ENCODE results near the gene TNFSF11. TPM values are rescaled to one million over a fixed set of nuclear protein-coding genes. Genes with fewer than 3 reads are reported as not detected.

TNFSF11 gene
- total RNA-seq, 2 experiments from 2014 or later = not detected

DNA sequence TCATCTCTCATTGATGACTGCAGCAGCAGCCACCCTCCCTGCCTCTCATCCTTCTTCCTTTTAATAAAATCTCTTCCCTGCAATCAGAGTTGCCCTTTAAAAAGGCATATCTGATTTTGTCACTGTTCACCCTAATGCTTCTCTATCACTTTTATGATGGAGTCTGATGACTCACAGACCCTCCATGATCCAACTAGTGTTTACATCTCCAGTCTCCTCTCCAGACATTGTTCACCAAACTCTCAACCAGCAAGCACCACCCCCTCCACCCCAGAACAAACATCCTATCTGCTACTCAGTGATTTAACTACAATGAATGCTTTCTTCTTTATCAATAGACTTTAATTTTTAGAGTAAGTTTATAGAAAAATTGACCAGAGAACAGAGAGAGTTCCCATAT, 59.5 kb downstream of the TNFSF11 start:
- Histone ChIP-seq H3K9me3 (ENCODE audit: low read length) (no peaks in the 10 kb centered on the region), H3K36me3 (ENCODE audit: insufficient read depth, low read length) (no peaks in the 10 kb centered on the region), H3K4me1 (ENCODE audit: insufficient read depth, low read length, poor library complexity, severe bottlenecking) (no peaks in the 10 kb centered on the region), H3K4me2 (ENCODE audit: low read length) (no peak overlapping the region), H4K20me1 (ENCODE audit: insufficient read depth, low read length) (no peaks in the 10 kb centered on the region), H3K79me2 (ENCODE audit: insufficient read depth, low read depth, low read length) (no peaks in the 10 kb centered on the region), H3K9me2 (ENCODE audit: insufficient read depth, low read length) (no peaks in the 10 kb centered on the region), H2AFZ (ENCODE audit: low read length) (no peak overlapping the region), H3K27ac (ENCODE audit: low read depth, low read length, poor library complexity, severe bottlenecking) (no peak overlapping the region), H3K4me3 (ENCODE audit: low read depth, low read length, poor library complexity, severe bottlenecking) (no peak overlapping the region)
- intact Hi-C loops (cut with micrococcal nuclease; ENCODE audit: unreplicated experiment) = no loop called here
- TF ChIP-seq EZH2phosphoT487 (IDR thresholded peaks at IDR 0.05; ENCODE audit: borderline replicate concordance, low read depth, low read length) = no peak
- TF ChIP-seq, protein P1, sequence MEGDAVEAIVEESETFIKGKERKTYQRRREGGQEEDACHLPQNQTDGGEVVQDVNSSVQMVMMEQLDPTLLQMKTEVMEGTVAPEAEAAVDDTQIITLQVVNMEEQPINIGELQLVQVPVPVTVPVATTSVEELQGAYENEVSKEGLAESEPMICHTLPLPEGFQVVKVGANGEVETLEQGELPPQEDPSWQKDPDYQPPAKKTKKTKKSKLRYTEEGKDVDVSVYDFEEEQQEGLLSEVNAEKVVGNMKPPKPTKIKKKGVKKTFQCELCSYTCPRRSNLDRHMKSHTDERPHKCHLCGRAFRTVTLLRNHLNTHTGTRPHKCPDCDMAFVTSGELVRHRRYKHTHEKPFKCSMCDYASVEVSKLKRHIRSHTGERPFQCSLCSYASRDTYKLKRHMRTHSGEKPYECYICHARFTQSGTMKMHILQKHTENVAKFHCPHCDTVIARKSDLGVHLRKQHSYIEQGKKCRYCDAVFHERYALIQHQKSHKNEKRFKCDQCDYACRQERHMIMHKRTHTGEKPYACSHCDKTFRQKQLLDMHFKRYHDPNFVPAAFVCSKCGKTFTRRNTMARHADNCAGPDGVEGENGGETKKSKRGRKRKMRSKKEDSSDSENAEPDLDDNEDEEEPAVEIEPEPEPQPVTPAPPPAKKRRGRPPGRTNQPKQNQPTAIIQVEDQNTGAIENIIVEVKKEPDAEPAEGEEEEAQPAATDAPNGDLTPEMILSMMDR (conservative IDR thresholded peaks at IDR 0.05; ENCODE audit: low read length) = no peak
- BruUV-seq (replicated peaks) = no TSS peak
- ChIA-PET CTCF (ENCODE audit: unreplicated experiment) (no interaction called here), POLR2A (no interaction called here)
- DNase-seq (ENCODE audit: low spot score) = no peak

DNA sequence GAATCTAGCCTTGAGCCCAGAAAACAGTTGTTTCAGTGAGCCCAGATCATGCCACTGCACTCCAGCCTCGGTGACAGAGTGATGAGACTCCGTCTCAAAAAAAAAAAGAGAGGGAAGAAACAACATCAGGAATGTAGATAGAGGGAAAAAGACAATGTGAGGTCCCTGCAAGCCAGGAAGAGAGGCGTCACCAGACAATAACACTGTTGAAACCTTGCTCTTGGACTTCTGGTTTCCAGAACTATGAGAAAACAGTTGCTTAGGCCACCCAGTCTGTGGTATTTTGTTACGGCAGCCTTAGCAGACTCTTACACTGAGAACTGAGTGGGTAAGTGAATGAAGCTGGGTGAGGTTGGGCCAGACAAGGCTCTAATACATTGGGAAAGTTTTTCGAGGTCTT, 64.1 kb downstream of the TNFSF11 start:
- H3K4me2 ChIP-seq (ENCODE audit: low read length) = no peak overlapping the region
- no peaks in the 10 kb centered on the region for H3K9me3 ChIP-seq (ENCODE audit: low read length)
- H3K36me3 ChIP-seq (ENCODE audit: insufficient read depth, low read length) = no peaks in the 10 kb centered on the region
- no peaks in the 10 kb centered on the region for H3K79me2 ChIP-seq (ENCODE audit: insufficient read depth, low read depth, low read length)
- H4K20me1 ChIP-seq (ENCODE audit: insufficient read depth, low read length) = no peaks in the 10 kb centered on the region
- BruUV-seq (replicated peaks) = no TSS peak
- POLR2A ChIA-PET = no interaction called here
- intact Hi-C loops (cut with micrococcal nuclease; ENCODE audit: unreplicated experiment) = no loop called here
- no peak overlapping the region for H3K4me3 ChIP-seq (ENCODE audit: low read depth, low read length, poor library complexity, severe bottlenecking)
- no peaks in the 10 kb centered on the region for H3K9me2 ChIP-seq (ENCODE audit: insufficient read depth, low read length)
- CTCF ChIA-PET (ENCODE audit: unreplicated experiment) = no interaction called here
- no peak overlapping the region for H2AFZ ChIP-seq (ENCODE audit: low read length)
- H3K27ac ChIP-seq (ENCODE audit: low read depth, low read length, poor library complexity, severe bottlenecking) = no peak overlapping the region
- H3K4me1 ChIP-seq (ENCODE audit: insufficient read depth, low read length, poor library complexity, severe bottlenecking) = no peaks in the 10 kb centered on the region
- TF ChIP-seq, protein P1 (conservative IDR thresholded peaks at IDR 0.05; ENCODE audit: low read length) = no peak
- TF ChIP-seq EZH2phosphoT487 (IDR thresholded peaks at IDR 0.05; ENCODE audit: borderline replicate concordance, low read depth, low read length) = no peak
- no peak for DNase-seq (ENCODE audit: low spot score)

DNA sequence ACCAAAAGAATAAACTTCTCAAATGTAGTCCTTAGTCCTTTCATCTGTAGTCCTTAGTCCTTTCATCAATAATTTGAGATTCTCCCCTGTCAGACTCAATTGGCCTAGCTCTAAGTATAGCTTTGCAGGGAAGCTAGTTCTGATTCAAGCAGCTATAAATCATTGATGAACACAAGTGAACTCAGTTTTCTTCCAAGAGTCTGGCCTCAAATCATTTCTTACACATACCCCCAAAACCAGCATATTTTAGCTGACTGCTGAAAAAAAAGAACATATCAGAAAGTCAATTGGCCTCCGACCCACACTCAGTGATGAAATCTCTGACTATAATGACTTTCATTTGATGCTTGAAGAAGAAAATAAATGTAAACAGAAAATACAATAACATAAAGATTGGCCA, 64.9 kb downstream of the TNFSF11 start:
- POLR2A ChIA-PET = interaction anchor here (0.8 kb wide), 1 partner anchor 74 kb away, joined by 3 read pairs; no protein-coding TSS in a partner anchor
- no TSS peak for BruUV-seq (replicated peaks)

More for the DNA sequence above, 64.9 kb downstream of the TNFSF11 start:
- Histone ChIP-seq H3K27ac (ENCODE audit: low read depth, low read length, poor library complexity, severe bottlenecking) (no peak overlapping the region), H4K20me1 (ENCODE audit: insufficient read depth, low read length) (no peaks in the 10 kb centered on the region), H3K79me2 (ENCODE audit: insufficient read depth, low read depth, low read length) (no peaks in the 10 kb centered on the region), H3K4me1 (ENCODE audit: insufficient read depth, low read length, poor library complexity, severe bottlenecking) (no peaks in the 10 kb centered on the region), H3K9me3 (ENCODE audit: low read length) (no peaks in the 10 kb centered on the region), H3K4me3 (ENCODE audit: low read depth, low read length, poor library complexity, severe bottlenecking) (no peak overlapping the region), H3K9me2 (ENCODE audit: insufficient read depth, low read length) (no peaks in the 10 kb centered on the region), H3K4me2 (ENCODE audit: low read length) (no peak overlapping the region), H3K36me3 (ENCODE audit: insufficient read depth, low read length) (no peaks in the 10 kb centered on the region), H2AFZ (ENCODE audit: low read length) (no peak overlapping the region)
- CTCF ChIA-PET (ENCODE audit: unreplicated experiment) = no interaction called here
- DNase-seq (ENCODE audit: low spot score) = no peak
- intact Hi-C loops (cut with micrococcal nuclease; ENCODE audit: unreplicated experiment) = no loop called here
- no peak for TF ChIP-seq EZH2phosphoT487 (IDR thresholded peaks at IDR 0.05; ENCODE audit: borderline replicate concordance, low read depth, low read length)
- TF ChIP-seq, protein P1 (conservative IDR thresholded peaks at IDR 0.05; ENCODE audit: low read length) = no peak
